Measurements from ENCODE around the gene AHCYL2.
"Not testable (repeated sequence)": the region's sequence is repeated elsewhere in the genome, so short reads cannot be mapped to it uniquely, and the experiment has no call there.

AHCYL2 gene

GRCh38 chr7:129394982-129395914 is 170.4 kb downstream of the AHCYL2 start:
- no peak overlapping the region for H3K4me3 ChIP-seq (ENCODE audit: low read length)
- no peaks in the 10 kb centered on the region for H3K27me3 ChIP-seq (ENCODE audit: insufficient read depth, low read length)
- no peaks in the 10 kb centered on the region for H3K9me3 ChIP-seq (ENCODE audit: low read length)
- peaks cover 65% of the 10 kb centered on the region for H3K36me3 ChIP-seq (ENCODE audit: insufficient read depth, low read length)
- no peak overlapping the region for H2AFZ ChIP-seq (ENCODE audit: low read depth, low read length)
- no peaks in the 10 kb centered on the region for H3K4me1 ChIP-seq (ENCODE audit: insufficient read depth, low read length)

GRCh38 chr7:129401228-129401966 is 176.6 kb downstream of the AHCYL2 start:
- H3K27me3 ChIP-seq (ENCODE audit: insufficient read depth, low read length) = no peaks in the 10 kb centered on the region
- H3K4me3 ChIP-seq (ENCODE audit: low read length) = no peak overlapping the region
- no peaks in the 10 kb centered on the region for H3K4me1 ChIP-seq (ENCODE audit: insufficient read depth, low read length)
- no peak overlapping the region for H2AFZ ChIP-seq (ENCODE audit: low read depth, low read length)
- peaks cover 75% of the 10 kb centered on the region for H3K36me3 ChIP-seq (ENCODE audit: insufficient read depth, low read length)
- no peaks in the 10 kb centered on the region for H3K9me3 ChIP-seq (ENCODE audit: low read length)

GRCh38 chr7:129401967-129402860 is 177.4 kb downstream of the AHCYL2 start:
- H3K4me3 ChIP-seq (ENCODE audit: low read length) = no peak overlapping the region
- no peaks in the 10 kb centered on the region for H3K9me3 ChIP-seq (ENCODE audit: low read length)
- H2AFZ ChIP-seq (ENCODE audit: low read depth, low read length) = no peak overlapping the region
- H3K27me3 ChIP-seq (ENCODE audit: insufficient read depth, low read length) = no peaks in the 10 kb centered on the region
- H3K4me1 ChIP-seq (ENCODE audit: insufficient read depth, low read length) = no peaks in the 10 kb centered on the region
- H3K36me3 ChIP-seq (ENCODE audit: insufficient read depth, low read length) = peaks cover 75% of the 10 kb centered on the region

GRCh38 chr7:129405527-129405926 is 180.7 kb downstream of the AHCYL2 start:
- peaks cover 88% of the 10 kb centered on the region for H3K36me3 ChIP-seq (ENCODE audit: insufficient read depth, low read length)
- H2AFZ ChIP-seq (ENCODE audit: low read depth, low read length) = no peak overlapping the region
- no peaks in the 10 kb centered on the region for H3K9me3 ChIP-seq (ENCODE audit: low read length)
- H3K27me3 ChIP-seq (ENCODE audit: insufficient read depth, low read length) = no peaks in the 10 kb centered on the region
- no peaks in the 10 kb centered on the region for H3K4me1 ChIP-seq (ENCODE audit: insufficient read depth, low read length)
- no peak overlapping the region for H3K4me3 ChIP-seq (ENCODE audit: low read length)

GRCh38 chr7:129410238-129410637 is 185.4 kb downstream of the AHCYL2 start:
- not testable (repeated sequence) for H2AFZ ChIP-seq (ENCODE audit: low read depth, low read length); H3K4me1 ChIP-seq (ENCODE audit: insufficient read depth, low read length); H3K9me3 ChIP-seq (ENCODE audit: low read length); H3K4me3 ChIP-seq (ENCODE audit: low read length); H3K27me3 ChIP-seq (ENCODE audit: insufficient read depth, low read length)
- H3K36me3 ChIP-seq (ENCODE audit: insufficient read depth, low read length) = peaks cover 89% of the 10 kb centered on the region

GRCh38 chr7:129412501-129412900 is 187.7 kb downstream of the AHCYL2 start:
- H3K4me1 ChIP-seq (ENCODE audit: insufficient read depth, low read length) = no peaks in the 10 kb centered on the region
- no peaks in the 10 kb centered on the region for H3K27me3 ChIP-seq (ENCODE audit: insufficient read depth, low read length)
- H3K36me3 ChIP-seq (ENCODE audit: insufficient read depth, low read length) = peaks cover 74% of the 10 kb centered on the region
- H3K9me3 ChIP-seq (ENCODE audit: low read length) = peaks cover 2% of the 10 kb centered on the region
- H3K4me3 ChIP-seq (ENCODE audit: low read length) = no peak overlapping the region
- no peak overlapping the region for H2AFZ ChIP-seq (ENCODE audit: low read depth, low read length)

- H3K36me3 ChIP-seq (ENCODE audit: insufficient read depth, low read length) = peaks cover 65% of the 10 kb centered on the region
- no peak overlapping the region for H2AFZ ChIP-seq (ENCODE audit: low read depth, low read length)
- no peak overlapping the region for H3K4me3 ChIP-seq (ENCODE audit: low read length)
- no peaks in the 10 kb centered on the region for H3K4me1 ChIP-seq (ENCODE audit: insufficient read depth, low read length)
- H3K9me3 ChIP-seq (ENCODE audit: low read length) = peaks cover 2% of the 10 kb centered on the region
- no peaks in the 10 kb centered on the region for H3K27me3 ChIP-seq (ENCODE audit: insufficient read depth, low read length)
Observed at GRCh38 chr7:129417073-129417472, 192.2 kb downstream of the AHCYL2 start.

GRCh38 chr7:129421717-129422250 is 197.0 kb downstream of the AHCYL2 start:
- no peak overlapping the region for H2AFZ ChIP-seq (ENCODE audit: low read depth, low read length)
- no peaks in the 10 kb centered on the region for H3K9me3 ChIP-seq (ENCODE audit: low read length)
- H3K4me3 ChIP-seq (ENCODE audit: low read length) = no peak overlapping the region
- no peaks in the 10 kb centered on the region for H3K4me1 ChIP-seq (ENCODE audit: insufficient read depth, low read length)
- no peaks in the 10 kb centered on the region for H3K27me3 ChIP-seq (ENCODE audit: insufficient read depth, low read length)
- H3K36me3 ChIP-seq (ENCODE audit: insufficient read depth, low read length) = peaks cover 80% of the 10 kb centered on the region

- Histone ChIP-seq H3K27me3 (ENCODE audit: insufficient read depth, low read length) (no peaks in the 10 kb centered on the region), H3K36me3 (ENCODE audit: insufficient read depth, low read length) (peaks cover 85% of the 10 kb centered on the region), H3K4me1 (ENCODE audit: insufficient read depth, low read length) (no peaks in the 10 kb centered on the region), H3K4me3 (ENCODE audit: low read length) (no peak overlapping the region), H2AFZ (ENCODE audit: low read depth, low read length) (no peak overlapping the region), H3K9me3 (ENCODE audit: low read length) (no peaks in the 10 kb centered on the region)
Observed at GRCh38 chr7:129422727-129423126, 197.9 kb downstream of the AHCYL2 start.

- peaks cover 91% of the 10 kb centered on the region for H3K36me3 ChIP-seq (ENCODE audit: insufficient read depth, low read length)
- H3K4me3 ChIP-seq (ENCODE audit: low read length) = no peak overlapping the region
- no peaks in the 10 kb centered on the region for H3K9me3 ChIP-seq (ENCODE audit: low read length)
Observed at GRCh38 chr7:129423700-129424410, 199.0 kb downstream of the AHCYL2 start.

GRCh38 chr7:129426482-129426881 is 201.7 kb downstream of the AHCYL2 start:
- H3K4me1 ChIP-seq (ENCODE audit: insufficient read depth, low read length) = no peaks in the 10 kb centered on the region
- peaks cover 84% of the 10 kb centered on the region for H3K36me3 ChIP-seq (ENCODE audit: insufficient read depth, low read length)
- no peak overlapping the region for H2AFZ ChIP-seq (ENCODE audit: low read depth, low read length)
- no peaks in the 10 kb centered on the region for H3K9me3 ChIP-seq (ENCODE audit: low read length)
- no peaks in the 10 kb centered on the region for H3K27me3 ChIP-seq (ENCODE audit: insufficient read depth, low read length)
- no peak overlapping the region for H3K4me3 ChIP-seq (ENCODE audit: low read length)

More at GRCh38 chr7:129423700-129424410, 199.0 kb downstream of the AHCYL2 start:
- no peaks in the 10 kb centered on the region for H3K27me3 ChIP-seq (ENCODE audit: insufficient read depth, low read length)
- H2AFZ ChIP-seq (ENCODE audit: low read depth, low read length) = no peak overlapping the region
- H3K4me1 ChIP-seq (ENCODE audit: insufficient read depth, low read length) = no peaks in the 10 kb centered on the region

- Histone ChIP-seq H3K36me3 (ENCODE audit: insufficient read depth, low read length) (peaks cover 74% of the 10 kb centered on the region), H3K9me3 (ENCODE audit: low read length) (no peaks in the 10 kb centered on the region), H3K4me1 (ENCODE audit: insufficient read depth, low read length) (no peaks in the 10 kb centered on the region), H2AFZ (ENCODE audit: low read depth, low read length) (no peak overlapping the region), H3K4me3 (ENCODE audit: low read length) (no peak overlapping the region), H3K27me3 (ENCODE audit: insufficient read depth, low read length) (no peaks in the 10 kb centered on the region)
Observed at GRCh38 chr7:129427526-129428045, 202.8 kb downstream of the AHCYL2 start.

Measured in neuron (in vitro differentiated cells).